Sigmoid colon (tissue), 4 donors: ENCODE measurements around the gene OSBPL5.
"Not testable (repeated sequence)": the region's sequence is repeated elsewhere in the genome, so short reads cannot be mapped to it uniquely, and the experiment has no call there.

Experiments used
- EP300 ChIP-seq, 4 donors: sonication (generic); formaldehyde crosslinking; IDR thresholded peaks; one replicate each; pipeline ENCODE4 v1.6.1; 2017; ENCODE audit warnings: antibody characterized with exemption in 4 of 4
- POLR2AphosphoS5 ChIP-seq, 4 donors: sonication (generic); formaldehyde crosslinking; IDR thresholded peaks; one replicate each; pipeline ENCODE4 v1.6.1; 2017; ENCODE audit warnings: antibody characterized with exemption in 4 of 4
- TF ChIP-seq, protein P1 (sequence below), 4 experiments: fragments of 450-650 bp in 3 of 4; fragments of 200-600 bp in 1 of 4; IDR thresholded peaks; one replicate each; pipeline ENCODE4 v1.5.1; 2016 to 2019; ENCODE audit warnings: antibody characterized with exemption in 4 of 4, mild to moderate bottlenecking in 3 of 4, moderate library complexity in 2 of 4

DNA sequence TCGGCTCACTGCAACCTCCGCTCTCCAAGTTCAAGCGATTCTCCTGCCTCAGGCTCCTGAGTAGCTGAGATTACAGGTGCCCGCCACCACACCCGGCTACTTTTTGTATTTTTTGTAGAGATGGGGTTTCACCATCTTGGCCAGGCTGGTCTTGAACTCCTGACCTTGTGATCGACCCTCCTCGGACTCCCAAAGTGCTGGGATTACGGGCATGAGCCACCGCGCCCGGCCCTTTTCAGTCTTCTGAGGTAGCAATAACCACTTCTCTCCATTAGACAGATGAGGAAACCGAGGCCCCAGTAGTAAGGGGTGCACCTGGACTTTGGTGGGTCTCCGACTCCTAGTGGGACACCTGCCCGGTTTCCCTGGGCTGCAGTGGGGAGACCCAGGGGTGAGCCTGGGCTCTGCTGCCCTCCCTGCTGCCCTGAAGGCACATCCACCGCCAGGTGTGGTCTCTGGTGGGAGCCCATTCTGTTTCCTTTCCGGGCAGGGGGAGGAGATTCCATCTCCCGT is 3.7 kb upstream of the OSBPL5 start:
- TF ChIP-seq POLR2AphosphoS5, EP300 (IDR thresholded peaks at IDR 0.05): not testable (repeated sequence)
- TF ChIP-seq, protein P1, sequence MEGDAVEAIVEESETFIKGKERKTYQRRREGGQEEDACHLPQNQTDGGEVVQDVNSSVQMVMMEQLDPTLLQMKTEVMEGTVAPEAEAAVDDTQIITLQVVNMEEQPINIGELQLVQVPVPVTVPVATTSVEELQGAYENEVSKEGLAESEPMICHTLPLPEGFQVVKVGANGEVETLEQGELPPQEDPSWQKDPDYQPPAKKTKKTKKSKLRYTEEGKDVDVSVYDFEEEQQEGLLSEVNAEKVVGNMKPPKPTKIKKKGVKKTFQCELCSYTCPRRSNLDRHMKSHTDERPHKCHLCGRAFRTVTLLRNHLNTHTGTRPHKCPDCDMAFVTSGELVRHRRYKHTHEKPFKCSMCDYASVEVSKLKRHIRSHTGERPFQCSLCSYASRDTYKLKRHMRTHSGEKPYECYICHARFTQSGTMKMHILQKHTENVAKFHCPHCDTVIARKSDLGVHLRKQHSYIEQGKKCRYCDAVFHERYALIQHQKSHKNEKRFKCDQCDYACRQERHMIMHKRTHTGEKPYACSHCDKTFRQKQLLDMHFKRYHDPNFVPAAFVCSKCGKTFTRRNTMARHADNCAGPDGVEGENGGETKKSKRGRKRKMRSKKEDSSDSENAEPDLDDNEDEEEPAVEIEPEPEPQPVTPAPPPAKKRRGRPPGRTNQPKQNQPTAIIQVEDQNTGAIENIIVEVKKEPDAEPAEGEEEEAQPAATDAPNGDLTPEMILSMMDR (IDR thresholded peaks at IDR 0.05): not testable (repeated sequence)
